ENCODE results near the gene EXD3. TPM values are rescaled to one million over a fixed set of nuclear protein-coding genes. Genes with fewer than 3 reads are reported as not detected.
A peak's percentile ranks its signal among the peaks of the same experiment; 100 is the strongest.

The EXD3 gene
- total and polyA plus RNA-seq, 2 of the 13 experiments (the other 11 are each of a cell fraction or from before 2014, with no cell fraction given) = 2.7 to 4.8 TPM

DNA sequence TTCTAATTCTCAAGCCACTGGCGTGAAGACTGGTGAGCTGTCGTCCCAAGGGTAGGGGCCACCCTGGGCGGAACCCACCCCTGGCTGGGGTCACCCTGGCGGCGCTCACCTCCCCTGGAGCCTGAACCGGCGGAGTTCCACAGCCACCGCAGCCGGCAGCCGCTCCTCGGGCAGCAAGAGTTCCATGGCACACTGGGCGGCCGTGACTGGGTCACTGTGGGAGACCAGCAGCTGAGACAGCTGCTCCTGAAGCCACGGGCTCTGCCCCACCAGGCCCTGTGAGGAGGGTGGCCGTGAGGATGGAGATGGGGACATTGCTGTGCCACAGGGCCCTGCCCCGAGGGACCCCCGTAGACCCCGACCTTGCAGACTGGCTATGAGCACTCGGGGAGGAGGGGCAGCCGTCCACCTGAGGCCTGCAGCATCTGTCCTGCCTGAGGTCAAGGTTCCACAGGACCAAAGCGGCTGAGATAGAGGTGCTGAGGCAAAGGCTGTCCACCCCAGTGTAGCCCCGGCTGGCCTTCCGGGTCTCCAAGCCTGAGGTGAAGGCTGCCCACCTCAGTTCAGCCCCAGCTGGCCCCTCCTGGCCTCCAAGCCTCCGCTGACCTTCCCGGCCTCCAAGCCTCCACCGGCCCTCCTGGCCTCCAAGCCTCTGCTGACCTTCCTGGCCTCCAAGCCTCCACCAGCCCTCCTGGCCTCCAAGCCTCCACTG lies 70.3 kb downstream of the EXD3 start (continued):
- no peak for TF ChIP-seq NFE2 (CRISPR knock-in tag; IDR thresholded peaks at IDR 0.05)
- TF ChIP-seq SMAD3 (CRISPR knock-in tag; IDR thresholded peaks at IDR 0.05) = no peak
- TF ChIP-seq, protein P1, sequence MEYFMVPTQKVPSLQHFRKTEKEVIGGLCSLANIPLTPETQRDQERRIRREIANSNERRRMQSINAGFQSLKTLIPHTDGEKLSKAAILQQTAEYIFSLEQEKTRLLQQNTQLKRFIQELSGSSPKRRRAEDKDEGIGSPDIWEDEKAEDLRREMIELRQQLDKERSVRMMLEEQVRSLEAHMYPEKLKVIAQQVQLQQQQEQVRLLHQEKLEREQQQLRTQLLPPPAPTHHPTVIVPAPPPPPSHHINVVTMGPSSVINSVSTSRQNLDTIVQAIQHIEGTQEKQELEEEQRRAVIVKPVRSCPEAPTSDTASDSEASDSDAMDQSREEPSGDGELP (IDR thresholded peaks at IDR 0.05; ENCODE audit: borderline replicate concordance, low read depth) = no peak
- no peak for TF ChIP-seq PAF1 (CRISPR knock-in tag; IDR thresholded peaks at IDR 0.05)
- TF ChIP-seq HMG20B (CRISPR knock-in tag; conservative IDR thresholded peaks at IDR 0.05) = no peak
- TF ChIP-seq, protein P2, sequence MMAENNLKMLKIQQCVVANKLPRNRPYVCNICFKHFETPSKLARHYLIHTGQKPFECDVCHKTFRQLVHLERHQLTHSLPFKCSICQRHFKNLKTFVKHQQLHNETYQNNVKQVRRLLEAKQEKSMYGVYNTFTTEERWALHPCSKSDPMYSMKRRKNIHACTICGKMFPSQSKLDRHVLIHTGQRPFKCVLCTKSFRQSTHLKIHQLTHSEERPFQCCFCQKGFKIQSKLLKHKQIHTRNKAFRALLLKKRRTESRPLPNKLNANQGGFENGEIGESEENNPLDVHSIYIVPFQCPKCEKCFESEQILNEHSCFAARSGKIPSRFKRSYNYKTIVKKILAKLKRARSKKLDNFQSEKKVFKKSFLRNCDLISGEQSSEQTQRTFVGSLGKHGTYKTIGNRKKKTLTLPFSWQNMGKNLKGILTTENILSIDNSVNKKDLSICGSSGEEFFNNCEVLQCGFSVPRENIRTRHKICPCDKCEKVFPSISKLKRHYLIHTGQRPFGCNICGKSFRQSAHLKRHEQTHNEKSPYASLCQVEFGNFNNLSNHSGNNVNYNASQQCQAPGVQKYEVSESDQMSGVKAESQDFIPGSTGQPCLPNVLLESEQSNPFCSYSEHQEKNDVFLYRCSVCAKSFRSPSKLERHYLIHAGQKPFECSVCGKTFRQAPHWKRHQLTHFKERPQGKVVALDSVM (CRISPR knock-in tag; IDR thresholded peaks at IDR 0.05) = peak; percentile 96
- TF ChIP-seq ARNTL (CRISPR knock-in tag; IDR thresholded peaks at IDR 0.05) = no peak
- no peak for TF ChIP-seq NCOR1 (IDR thresholded peaks at IDR 0.05; ENCODE audit: borderline replicate concordance, low read length)
- TF ChIP-seq, protein P3, sequence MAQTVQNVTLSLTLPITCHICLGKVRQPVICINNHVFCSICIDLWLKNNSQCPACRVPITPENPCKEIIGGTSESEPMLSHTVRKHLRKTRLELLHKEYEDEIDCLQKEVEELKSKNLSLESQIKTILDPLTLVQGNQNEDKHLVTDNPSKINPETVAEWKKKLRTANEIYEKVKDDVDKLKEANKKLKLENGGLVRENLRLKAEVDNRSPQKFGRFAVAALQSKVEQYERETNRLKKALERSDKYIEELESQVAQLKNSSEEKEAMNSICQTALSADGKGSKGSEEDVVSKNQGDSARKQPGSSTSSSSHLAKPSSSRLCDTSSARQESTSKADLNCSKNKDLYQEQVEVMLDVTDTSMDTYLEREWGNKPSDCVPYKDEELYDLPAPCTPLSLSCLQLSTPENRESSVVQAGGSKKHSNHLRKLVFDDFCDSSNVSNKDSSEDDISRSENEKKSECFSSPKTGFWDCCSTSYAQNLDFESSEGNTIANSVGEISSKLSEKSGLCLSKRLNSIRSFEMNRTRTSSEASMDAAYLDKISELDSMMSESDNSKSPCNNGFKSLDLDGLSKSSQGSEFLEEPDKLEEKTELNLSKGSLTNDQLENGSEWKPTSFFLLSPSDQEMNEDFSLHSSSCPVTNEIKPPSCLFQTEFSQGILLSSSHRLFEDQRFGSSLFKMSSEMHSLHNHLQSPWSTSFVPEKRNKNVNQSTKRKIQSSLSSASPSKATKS (CRISPR knock-in tag; IDR thresholded peaks at IDR 0.05) = no peak
